Astrocyte of the cerebellum (primary cell): ENCODE measurements around the gene OR2AK2.

ENCODE experiments used
- DNase-seq: peaks from one replicate; pipeline ENCODE4 v3.0.0-alpha.2; 2011; ENCODE audit warnings: low read depth
- H3K4me3 ChIP-seq: 2 replicates; pipeline ENCODE4 v1.5.1; 2011; ENCODE audit warnings: mild to moderate bottlenecking, low read depth, low read length, moderate library complexity
- CTCF ChIP-seq: IDR thresholded peaks from 2 replicates; pipeline ENCODE4 v1.5.1; 2012; ENCODE audit warnings: low read length, low read depth, moderate library complexity, mild to moderate bottlenecking; ENCODE audit errors: missing control alignments
- in situ Hi-C: cut with HindIII; loops from 2 replicates; pipeline ENCODE4 v1.10.0; 2017; ENCODE audit warnings: low sequenced_read_pairs

OR2AK2 gene

GRCh38 chr1:248009681-248010080, 44.6 kb downstream of the OR2AK2 start:
- TF ChIP-seq CTCF: no peak
- no peak for DNase-seq
- no peak overlapping the region for H3K4me3 ChIP-seq
- in situ Hi-C loops: no loop called here

GRCh38 chr1:248013229-248013710, 48.2 kb downstream of the OR2AK2 start, which contains the start of gene OR2L5:
Gene OR2L5, plus strand, starts transcription at chr1:248013660. Its CDS starts 8,288 bp downstream, at chr1:248021948.
- in situ Hi-C loops: no loop called here
- TF ChIP-seq CTCF: no peak
- DNase-seq: no peak
- H3K4me3 ChIP-seq: no peak within 1 kb of the TSS

- H3K4me3 ChIP-seq: no peak overlapping the region
- TF ChIP-seq CTCF: no peak
- in situ Hi-C loops: no loop called here
- no peak for DNase-seq
Observed at GRCh38 chr1:248015803-248016202, 50.8 kb downstream of the OR2AK2 start.
